Esophagus muscularis mucosa (tissue), 4 donors: ENCODE measurements around the gene STAT6.

Source experiments
- CTCF ChIP-seq, 3 experiments: fragments of 200-600 bp in 2 of 3; fragments of 450-650 bp in 1 of 3; sonication (generic) in 2 of 3; IDR thresholded peaks; one replicate each; pipeline ENCODE4 v1.5.1; 2017 to 2019; ENCODE audit warnings: antibody characterized with exemption in 3 of 3, mild to moderate bottlenecking in 2 of 3, moderate library complexity in 1 of 3
- EP300 ChIP-seq: sonication (generic); formaldehyde crosslinking; IDR thresholded peaks from one replicate; pipeline ENCODE4 v1.6.1; 2017; ENCODE audit warnings: antibody characterized with exemption
- POLR2A ChIP-seq: fragments of 450-650 bp; IDR thresholded peaks from one replicate; pipeline ENCODE4 v1.6.1; 2017; ENCODE audit warnings: antibody characterized with exemption, moderate library complexity, mild to moderate bottlenecking, low read depth
- POLR2AphosphoS5 ChIP-seq, 2 donors: sonication (generic); formaldehyde crosslinking; IDR thresholded peaks; one replicate each; pipeline ENCODE4 v1.6.1; 2017; ENCODE audit warnings: antibody characterized with exemption in 2 of 2

GRCh38 chr12:57160741-57161140, 49.6 kb upstream of the STAT6 start:
- TF ChIP-seq POLR2A (no peak), CTCF (IDR thresholded peaks at IDR 0.05) (no peak), POLR2AphosphoS5 (IDR thresholded peaks at IDR 0.05) (no peak), EP300 (no peak)
